ENCODE measurements around the gene HOXA3.
A peak's percentile ranks its signal among the peaks of the same experiment; 100 is the strongest.

Gene HOXA3

DNA sequence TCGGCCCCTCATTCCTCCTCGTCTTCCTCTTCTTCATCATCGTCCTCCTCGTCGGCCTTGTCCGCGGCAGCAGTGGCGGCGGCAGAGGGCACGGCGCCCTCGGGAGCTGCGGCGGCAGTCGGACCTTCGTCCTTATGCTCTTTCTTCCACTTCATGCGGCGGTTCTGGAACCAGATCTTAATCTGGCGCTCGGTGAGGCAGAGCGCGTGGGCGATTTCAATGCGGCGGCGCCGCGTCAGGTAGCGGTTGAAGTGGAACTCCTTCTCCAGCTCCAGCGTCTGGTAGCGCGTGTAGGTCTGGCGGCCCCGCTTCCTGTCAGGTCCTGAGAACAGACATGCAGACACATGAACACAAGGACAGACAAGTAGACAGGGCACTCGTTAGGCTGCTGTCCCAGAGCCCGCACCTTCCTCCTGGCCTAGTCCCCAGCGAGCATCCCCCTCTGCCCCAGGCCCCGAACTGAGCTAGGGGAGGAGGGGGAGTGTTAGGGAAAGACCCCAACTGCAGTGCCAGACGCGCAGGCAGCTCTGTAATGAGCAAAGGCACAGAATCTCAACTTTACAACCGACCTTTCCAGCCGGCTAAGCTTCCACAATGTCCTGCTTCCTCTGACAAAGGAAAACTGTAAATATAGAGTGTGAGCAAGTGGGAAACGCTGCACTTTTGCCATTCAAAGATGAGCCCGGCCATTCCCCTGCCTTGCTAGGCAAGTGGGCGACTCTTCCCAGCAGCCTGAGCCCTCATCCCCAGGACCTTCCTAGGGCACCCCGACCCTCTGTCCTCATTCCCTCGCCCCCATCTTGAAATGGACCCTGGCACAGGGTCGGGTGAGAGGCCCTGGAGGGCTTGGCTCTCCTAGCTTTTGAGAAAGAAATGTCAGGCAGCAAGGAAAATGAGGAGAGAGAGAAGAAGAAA lies 2.8 kb upstream of the HOXA3 start:
- no peak for DNase-seq

DNA sequence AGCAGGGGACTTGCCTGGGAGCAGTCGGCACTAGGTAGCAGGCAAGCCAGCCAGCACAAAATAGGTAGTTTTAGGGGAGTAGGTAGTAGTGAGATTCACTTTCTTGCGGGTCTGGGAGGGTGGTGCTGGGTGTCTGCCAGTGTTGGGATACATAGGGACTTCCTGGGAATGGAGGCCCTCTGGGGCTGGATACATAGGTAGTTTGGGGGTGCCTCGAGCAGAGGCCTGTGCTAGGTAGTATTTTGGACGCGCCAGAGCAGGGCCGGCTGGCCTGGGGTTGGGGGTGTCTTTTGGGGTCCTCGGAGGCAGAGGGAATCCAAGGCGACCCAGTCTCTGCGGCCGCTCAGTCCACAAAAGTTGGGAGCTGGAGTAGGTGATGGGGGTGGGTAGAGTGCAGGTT lies 2.0 kb upstream of the HOXA3 start:
- no peak for DNase-seq

DNA sequence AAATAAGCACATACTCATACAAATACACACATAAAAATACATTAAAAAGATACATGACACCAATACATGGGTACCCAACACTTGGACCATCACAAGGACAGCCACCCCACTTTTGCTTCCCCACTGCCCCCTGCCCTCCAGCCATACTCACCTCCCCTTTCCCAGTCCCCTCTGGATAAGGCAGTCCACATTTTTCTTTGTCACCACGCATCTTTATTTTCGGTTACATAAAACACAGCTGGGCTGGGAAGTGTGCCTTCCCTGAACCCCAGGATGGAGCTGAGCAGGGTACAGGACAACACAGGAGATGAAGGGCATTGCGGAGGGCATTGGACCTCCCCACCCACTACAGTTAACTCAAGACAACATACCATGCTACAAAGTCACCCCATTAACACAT lies 1.1 kb upstream of the HOXA3 start:
- DNase-seq: no peak

DNA sequence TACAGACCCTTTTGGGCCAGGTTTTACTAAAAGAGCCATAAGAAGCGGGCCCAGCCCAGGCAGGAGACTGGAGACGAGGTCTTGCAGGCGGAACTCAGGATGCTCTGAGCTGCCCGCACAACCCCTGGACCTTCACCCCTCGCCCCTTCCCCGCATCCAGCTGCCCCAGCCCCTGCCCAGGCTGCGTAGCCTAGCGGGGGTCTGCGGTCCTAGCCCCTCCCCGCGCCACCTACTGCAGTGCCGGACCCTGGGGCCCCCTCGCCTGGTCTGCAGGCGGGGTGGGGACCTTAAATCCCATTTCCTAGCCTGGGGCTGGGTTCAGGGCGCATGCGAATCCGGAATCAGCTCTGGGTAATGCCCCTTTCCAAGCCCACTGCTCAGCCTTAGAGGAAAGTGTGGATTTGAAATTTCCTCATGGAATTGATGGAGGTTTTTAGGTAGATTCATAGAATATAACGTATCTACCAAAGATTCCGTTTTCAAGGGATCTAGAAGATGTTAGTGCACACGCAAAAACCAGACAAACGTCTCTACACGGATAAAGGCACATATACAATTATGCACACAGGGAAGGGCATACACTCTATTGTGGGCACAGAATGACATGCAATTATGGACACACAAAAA lies 546 bp upstream of the HOXA3 start:
- no peak for DNase-seq

DNA sequence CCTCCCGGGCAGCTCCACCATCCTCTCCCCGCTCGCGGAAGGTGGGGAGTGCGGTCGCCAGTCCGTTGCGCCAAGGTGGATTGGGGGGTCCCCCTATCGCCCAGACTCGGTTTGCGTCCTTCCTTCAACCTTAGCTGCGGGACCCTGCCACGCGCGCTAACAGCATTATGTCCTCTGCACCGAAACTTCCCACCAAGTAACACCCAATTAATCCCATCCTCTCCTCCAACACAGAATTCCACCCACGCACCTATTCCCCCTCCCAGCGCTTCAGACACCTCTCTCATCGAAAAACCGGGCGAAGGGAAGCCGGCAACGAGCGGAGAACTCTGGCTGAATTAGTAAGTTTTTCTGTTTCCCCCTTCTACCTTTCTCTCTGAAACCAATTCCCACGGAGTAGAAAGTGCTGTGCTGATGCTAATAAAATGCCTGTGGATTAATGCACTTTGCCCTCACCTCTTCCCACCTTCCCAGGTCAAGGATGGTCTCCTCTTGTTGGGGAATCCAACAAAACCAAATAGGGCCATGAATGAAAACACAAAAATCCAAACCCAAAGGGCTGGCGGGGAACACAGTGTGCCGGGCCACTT lies 947 bp downstream of the HOXA3 start:
- no peak for DNase-seq

DNA sequence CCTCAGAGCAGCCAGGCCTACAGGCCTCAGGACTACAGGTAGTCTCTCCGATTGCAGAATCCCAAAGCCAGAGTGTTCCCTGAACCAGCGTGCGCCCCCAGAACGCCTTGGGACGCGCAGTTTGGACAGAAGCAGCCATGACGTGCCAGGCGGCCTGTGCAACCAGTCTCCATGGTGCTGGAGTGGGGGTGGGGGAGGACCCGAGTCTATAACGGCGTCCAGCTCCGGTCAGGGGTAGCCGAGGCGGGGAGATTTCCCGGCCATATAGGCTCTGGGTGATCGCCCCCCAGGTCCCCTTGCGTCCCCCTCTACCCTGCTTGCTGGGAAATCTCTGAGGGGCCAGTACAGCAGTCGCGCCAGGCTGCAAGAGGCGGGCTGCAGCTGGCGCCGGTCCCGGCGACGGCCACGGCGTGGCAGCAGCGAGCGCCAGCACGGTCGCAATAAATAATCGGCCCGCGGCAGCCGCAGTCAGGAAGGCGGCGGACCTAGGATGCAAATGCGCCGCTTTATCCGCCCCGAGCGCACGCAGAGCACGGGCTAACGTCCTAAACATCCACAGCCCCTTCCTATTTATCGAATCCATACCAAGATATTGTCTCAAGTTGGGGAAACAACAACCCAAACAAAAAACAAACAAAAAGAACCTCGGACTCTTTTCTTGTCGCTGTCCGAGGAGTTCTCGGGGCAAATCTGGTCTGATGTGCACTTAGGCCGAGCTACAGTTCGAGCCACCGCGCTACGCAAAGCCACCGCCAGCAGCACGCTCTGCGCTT lies 1.6 kb downstream of the HOXA3 start:
- peak; percentile 65 for DNase-seq

DNA sequence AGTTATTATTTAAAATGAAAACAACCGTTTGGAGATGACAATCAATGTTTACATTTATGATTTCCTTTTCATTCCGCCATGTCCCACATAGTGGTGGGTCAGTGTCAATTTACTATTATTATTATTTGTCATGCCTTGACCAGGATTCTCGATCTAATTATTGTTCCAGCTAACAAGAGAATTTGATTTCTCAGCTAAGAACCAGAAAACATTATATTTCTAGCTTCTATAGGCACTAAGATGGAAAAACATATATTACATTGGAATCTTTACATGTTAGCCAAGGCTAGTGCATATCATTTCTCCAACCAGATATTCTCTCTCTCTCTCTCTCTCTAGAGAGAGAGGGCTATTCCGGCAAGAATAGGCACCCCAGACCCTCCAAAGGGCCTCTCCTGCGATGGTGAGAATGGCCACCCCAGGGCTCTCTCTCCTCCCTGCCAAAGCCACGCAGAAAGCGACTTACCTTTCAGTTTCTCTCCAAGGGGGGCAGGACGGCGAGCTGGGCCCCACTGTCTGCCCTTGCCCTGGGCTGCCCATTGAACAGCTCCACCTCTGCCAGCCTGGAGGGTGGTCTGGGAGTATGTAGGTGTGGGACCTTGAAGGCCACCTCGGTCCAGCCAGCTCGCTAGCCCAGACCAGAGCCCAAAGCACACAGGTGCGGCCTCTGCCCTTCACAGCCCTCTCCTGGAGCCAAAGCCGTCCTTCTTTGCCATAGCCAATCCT lies 2.4 kb downstream of the HOXA3 start:
- no peak for DNase-seq

DNA sequence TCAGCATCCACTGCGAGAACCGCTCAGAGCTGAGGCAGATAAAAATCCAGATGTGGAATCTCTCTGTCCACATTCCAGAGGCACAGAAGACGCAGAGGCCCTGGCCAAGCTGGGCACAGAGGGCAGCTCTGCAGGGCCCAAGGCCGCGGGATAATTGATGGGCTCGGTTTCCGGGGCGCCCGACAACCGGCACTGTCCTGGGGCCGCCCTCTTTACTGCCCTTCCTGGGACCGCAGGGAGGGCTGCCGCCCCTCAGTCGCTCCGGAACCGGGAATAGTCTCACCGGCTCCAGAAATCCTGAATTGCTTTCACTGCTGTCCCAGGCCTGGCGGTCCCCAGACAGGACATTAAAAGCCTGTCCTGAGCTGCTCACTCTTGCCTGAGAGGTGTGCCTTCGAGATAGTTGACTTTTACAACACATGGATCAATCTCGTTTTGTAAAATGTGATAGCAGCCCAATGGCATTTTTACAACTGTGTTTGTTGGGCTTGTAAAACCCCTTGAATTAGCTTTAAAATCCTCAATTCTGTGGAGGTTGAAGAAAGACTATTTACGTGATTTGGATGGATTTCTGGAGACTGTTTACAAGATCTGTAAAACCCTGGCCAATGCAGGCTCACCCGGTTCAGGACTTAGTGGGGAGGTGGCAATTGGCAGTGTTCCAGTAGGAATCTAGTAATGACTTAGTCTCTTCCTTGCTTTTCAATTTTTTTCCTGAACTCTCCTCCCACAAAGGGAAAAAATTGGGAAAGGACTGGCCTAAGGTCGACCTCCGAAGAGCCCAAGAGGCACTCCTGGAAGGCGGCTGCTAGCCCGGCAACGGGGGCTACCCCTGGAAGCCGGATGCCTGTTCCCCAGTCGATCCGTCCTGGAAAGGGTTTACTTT lies 3.4 kb downstream of the HOXA3 start:
- DNase-seq: no peak

DNA sequence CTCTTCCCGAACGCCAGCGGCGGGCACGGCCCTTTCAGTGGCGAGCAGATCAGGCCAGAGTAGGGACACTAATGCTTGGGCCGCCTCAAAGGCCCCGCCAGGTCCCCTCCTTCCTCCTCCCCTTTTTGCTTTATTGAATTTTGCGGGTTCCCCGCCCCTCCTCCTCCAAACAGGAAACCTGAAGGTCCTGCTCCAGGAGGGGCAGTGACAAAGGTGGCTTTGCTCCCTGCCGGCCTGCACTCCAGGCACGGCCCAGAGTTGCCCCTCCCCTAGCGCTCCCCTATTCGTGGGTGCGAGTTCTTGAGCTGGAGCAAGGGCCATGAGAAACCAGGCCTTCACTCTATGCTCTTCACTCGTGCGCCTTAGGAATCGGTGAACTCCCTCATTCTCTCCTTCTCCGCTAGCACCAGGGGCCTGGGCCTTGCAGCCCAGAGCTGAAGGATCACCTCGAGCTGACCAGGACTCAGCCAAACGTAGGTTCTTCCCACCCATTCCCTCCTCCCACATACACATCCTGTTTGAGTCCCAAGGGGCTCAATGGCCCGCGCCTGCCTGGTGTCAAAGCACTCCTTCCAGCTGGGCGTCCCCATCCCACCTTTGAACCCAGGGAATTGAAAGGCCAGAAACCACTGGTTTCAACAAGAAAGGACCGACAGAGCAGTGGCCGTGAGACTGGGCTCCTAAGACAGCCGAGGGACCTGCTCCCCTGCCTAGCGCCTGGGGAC lies 4.2 kb downstream of the HOXA3 start:
- DNase-seq: no peak

DNA sequence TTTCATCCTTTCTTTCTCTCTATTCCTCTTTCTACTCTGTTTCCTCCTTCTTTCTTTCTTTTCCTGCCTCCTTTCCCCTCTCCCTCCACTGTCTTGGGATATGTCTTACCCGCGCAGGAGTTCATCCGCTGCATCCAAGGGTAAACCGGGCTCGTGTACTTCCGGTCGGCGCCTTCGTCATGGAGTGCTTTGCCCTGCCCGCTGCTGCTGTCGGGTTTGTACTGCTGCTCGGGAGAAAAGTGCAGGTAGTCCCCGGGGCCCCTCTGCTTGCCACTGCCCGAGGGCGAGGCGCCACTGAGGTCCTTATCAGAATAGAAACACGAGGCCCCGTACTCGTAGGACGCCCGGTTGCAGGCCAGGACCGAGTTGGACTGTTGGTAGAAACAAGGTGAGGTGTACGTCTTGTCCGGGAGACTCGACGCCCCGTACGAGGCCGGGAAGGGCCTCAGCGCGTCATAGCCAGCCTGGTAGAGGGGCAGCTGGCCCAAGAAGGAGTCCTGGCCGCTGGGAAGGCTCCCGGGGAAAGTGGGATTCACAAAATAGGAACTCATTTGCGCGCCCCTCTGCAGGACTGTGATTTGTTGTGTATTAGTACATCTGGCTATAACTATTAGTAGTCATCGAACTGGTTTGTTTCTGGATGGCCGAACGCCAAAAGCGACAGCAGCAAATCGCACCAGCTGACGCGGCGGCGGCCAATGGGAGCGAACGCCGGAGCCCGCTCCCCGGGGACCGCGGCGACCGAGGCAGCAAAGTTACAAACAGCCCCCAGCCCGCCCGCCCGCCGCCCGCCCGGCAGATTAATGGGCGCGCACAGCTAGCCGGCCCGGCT lies 5.0 kb downstream of the HOXA3 start, which contains the start of gene HOXA6:
HOXA6 (minus strand) TSS at position 576 of the 832 bp plus-strand sequence; CDS start at position 551, 25 bp downstream.
- DNase-seq: no peak

DNA sequence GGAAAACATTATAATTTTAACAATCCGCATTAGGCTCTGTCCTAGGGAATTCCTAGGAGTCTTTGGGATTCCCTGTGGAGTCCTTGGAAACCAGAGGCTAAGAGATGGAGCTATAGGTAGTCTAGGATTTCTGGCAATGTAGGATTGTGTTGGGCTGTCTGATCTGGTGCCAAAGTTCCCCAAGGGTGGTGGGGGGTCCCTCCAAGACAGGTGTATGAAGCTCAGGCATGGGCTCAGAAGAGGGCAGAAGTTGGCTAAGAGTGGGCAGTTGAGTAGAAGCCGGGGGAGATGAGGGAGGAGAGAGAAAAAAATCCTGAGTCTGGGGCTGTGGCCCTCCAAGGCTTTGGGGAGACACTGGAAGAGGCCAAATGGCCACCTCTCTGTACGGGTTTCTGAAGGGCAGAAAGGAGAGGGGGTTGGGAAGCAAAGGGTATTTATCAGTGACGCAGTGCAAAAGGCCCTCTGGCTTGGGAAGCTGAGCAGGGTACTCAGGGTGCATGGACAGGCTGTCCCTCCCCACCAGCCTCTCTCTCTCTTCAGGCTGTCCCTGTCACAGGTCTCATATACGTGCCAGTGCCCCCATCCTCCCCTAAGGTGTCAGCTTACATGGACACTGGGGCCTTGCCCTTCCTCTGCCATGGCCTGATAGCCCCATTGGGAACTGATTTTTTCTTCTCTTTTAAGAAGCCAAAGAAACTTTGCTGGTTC lies 5.7 kb downstream of the HOXA3 start:
- no peak for DNase-seq

DNA sequence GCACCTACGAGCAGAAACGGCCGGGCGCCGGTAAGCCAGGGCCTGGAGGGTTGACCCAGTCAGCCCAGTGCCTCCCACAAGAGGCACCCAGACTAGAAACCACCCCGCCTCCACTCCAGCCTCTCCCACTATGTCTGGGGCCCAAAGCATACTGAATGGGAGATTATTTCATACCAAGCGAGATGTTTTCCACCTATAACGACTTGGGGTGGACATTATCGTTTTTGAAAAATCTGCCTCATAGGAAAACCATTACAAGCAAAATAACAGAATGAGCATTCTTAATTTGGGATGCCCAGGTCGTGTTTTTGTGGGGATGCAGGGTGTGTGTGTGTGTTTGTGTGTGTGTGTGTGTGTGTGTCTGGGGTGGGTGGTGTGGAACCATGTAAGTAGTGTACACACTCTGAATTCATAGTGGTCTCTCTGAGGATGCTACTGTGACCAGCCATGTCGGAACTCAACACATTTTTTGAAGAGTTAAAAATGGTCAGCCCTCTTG lies 6.4 kb downstream of the HOXA3 start:
- no peak for DNase-seq

DNA sequence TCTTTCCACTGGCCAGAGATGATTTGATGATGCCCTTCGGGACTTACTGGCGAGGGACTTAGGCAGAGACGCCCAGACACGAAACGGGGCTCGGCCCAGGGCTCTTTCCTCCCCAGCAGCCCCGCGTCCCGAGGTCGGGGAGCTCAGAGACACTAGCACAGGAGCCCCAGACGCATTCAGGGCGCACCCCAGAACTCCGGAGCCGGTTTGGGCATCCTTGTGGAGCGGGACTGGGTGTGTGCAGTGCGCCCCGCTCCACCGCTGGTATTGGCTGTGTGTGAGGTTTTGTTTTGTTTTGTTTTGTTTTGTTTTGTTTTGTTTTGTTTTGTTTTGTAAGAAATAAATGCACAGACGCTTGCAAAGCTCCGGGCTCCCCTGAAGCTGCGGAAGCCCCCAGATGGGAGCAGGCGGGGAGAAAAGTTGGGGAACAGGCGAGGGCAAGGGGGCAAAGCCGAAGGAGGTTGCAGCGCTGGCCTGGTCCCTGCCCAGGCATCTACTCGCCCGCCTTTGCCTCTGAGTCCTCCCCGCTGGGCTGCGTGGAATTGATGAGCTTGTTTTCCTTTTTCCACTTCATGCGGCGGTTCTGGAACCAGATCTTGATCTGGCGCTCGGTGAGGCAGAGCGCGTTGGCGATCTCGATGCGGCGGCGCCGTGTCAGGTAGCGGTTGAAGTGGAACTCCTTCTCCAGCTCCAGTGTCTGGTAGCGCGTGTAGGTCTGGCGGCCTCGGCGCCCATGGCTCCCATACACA lies 7.0 kb downstream of the HOXA3 start:
- no peak for DNase-seq

DNA sequence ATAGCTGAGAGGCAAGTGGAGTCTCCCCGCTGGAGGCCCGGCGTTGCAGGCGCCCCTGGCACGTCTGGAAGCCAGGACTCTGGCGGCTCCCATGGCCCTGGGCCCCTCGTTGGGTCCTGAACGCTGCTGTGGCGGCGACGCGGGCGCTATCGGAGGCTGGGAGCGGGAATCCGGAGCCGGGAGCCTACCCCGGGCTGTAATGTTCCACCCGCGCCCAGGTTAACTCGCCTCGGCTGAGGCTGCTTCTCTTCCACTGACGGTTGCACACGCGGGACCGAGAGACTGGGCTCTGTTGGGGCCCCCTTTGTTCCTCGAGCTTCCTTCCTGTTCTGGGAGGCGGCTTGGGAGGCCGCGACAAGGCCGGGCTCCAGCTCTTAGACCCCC lies 7.6 kb downstream of the HOXA3 start:
- no peak for DNase-seq

DNA sequence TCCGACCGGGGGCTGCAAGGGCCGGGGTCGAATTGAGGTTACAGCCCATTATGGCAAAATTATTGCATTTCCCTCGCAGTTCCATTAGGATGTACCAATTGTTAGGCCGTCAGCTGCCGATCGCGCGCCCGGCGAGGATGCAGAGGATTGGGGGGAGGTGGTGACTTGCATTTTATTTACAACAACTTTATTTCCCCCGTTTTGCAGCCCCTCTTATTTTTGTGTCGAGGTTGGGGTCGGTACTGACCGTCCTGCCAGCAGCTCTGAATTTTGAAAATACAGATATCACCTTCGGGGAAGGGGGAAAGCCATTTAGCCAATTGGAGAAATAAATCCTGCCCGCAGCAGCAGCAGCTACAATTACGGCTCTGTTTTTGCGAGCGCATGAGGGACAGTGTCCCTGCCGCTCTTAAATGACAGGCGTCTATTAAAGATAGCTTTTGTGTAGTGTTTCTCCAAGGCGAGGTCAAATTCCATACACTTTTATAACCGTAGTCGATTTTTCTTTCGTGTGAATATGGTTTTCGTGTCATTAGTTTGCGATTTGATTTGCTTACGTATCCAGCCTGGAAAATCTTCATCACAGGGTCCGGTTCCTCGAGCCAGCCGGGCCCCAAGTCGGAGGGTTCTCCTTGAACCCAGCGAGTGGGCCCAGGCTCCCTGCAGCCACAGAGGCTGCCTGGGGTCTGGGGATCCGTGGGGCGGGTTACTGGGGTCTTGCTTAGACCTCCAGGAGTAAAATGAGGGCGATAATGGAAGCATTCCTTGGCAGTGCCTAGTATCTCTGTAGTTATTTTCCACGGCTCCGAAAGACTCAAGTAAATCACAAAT lies 8.2 kb downstream of the HOXA3 start:
- DNase-seq: no peak

DNA sequence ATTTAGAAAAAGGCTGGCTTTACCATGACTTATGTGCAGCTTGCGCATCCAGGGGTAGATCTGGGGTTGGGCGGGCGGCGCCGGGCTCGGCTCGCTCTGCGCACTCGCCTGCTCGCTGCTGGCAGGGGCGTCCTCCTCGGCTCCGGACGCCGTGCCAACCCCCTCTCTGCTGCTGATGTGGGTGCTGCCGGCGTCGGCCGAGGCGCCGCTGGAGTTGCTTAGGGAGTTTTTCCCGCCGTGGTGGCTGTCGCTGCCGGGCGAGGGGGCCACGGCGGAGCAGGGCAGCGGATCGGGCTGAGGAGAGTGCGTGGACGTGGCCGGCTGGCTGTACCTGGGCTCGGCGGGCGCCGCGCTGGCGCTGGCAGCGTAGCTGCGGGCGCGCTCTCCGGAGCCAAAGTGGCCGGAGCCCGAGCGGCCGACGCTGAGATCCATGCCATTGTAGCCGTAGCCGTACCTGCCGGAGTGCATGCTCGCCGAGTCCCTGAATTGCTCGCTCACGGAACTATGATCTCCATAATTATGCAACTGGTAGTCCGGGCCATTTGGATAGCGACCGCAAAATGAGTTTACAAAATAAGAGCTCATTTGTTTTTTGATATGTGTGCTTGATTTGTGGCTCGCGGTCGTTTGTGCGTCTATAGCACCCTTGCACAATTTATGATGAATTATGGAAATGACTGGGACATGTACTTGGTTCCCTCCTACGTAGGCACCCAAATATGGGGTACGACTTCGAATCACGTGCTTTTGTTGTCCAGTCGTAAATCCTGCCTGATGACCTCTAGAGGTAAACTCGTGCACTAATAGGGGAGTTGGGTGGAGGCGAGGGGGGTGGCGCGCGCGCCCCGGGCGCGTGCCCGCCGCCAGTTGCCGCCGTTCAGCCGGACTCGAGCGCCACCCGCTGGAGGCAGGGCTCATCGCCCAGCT lies 9.1 kb downstream of the HOXA3 start, which contains the start of gene HOXA5:
HOXA5 (minus strand) TSS at position 659 of the 927 bp plus-strand sequence; CDS start at position 585, 74 bp downstream.
- no peak for DNase-seq

All from OCI-M1 (cell line).